22Rv1 (cell line): ENCODE results near the gene KRT84.

ENCODE experiments used
- H3K27ac ChIP-seq: fragments of 450-650 bp; 2 replicates; pipeline ENCODE4 v1.5.1; 2017
- ZFX ChIP-seq: fragments of 450-650 bp; IDR thresholded peaks from 2 replicates; pipeline ENCODE4 v1.6.1; 2017; ENCODE audit warnings: antibody characterized with exemption, borderline replicate concordance
- TF ChIP-seq, protein P1 (sequence below): fragments of 450-650 bp; IDR thresholded peaks from 2 replicates; pipeline ENCODE4 v1.5.1; 2017; ENCODE audit warnings: mild to moderate bottlenecking

The KRT84 gene

DNA sequence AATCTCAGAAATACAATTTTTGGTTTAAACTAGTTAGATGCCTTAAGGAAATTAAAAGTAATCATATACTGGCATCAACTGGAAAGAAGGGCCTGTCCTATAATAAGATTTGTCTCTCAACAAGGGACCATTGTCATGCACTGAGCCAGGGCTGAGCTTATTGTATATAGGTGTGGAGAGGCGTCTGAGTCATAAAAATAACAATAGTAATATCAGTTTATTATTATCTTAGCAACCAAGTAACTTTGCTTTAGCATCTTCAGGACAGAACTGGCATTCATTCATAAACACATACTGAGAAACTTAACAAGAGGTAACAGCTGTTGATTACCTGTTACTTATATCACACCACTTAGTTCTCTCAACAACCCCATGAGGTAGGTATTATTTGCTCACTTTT lies 41.6 kb upstream of the KRT84 start:
- TF ChIP-seq, protein P1, sequence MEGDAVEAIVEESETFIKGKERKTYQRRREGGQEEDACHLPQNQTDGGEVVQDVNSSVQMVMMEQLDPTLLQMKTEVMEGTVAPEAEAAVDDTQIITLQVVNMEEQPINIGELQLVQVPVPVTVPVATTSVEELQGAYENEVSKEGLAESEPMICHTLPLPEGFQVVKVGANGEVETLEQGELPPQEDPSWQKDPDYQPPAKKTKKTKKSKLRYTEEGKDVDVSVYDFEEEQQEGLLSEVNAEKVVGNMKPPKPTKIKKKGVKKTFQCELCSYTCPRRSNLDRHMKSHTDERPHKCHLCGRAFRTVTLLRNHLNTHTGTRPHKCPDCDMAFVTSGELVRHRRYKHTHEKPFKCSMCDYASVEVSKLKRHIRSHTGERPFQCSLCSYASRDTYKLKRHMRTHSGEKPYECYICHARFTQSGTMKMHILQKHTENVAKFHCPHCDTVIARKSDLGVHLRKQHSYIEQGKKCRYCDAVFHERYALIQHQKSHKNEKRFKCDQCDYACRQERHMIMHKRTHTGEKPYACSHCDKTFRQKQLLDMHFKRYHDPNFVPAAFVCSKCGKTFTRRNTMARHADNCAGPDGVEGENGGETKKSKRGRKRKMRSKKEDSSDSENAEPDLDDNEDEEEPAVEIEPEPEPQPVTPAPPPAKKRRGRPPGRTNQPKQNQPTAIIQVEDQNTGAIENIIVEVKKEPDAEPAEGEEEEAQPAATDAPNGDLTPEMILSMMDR = no peak
- no peak for TF ChIP-seq ZFX
- no peak overlapping the region for H3K27ac ChIP-seq

DNA sequence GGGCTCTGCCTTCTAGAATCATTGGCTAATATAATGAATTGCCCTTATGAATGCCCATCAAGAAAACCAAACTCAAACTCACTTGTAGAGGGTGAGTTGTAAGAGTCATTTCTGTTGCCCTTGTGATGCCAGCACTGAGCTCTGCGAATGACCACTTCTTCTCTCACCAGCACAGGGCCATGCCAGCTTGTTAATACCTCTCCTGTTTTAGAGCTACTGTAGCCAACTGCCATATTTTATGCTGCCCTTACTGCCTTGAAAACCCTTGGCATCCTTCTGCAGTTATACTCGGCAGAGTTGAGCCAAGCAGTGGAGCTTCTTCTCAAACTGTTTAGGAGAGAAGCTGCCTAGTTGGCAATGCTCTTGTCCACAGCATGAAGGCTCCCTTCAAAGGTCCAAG lies 40.6 kb upstream of the KRT84 start:
- TF ChIP-seq ZFX = no peak
- TF ChIP-seq, protein P1 = no peak
- H3K27ac ChIP-seq = no peak overlapping the region

DNA sequence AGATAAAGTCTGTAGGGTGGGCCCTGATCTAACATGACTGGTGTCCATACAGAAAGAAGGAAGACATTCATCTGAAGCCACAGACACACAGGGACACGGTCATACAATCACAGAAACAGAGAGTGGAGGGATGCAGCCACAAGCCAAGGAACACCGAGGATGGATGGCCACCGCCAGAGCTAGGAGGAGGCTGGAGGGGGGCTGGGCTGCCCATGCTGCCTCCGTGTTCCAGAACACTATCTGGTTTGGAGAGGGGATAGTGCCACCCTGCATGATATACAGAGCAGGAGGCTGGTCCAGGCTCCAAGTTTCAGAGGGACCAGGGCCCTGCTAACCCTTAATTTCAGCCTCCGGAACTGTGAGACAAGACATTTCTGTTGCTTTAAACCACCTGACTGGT lies 40.0 kb upstream of the KRT84 start:
- TF ChIP-seq ZFX = no peak
- TF ChIP-seq, protein P1 = no peak
- H3K27ac ChIP-seq = no peak overlapping the region

DNA sequence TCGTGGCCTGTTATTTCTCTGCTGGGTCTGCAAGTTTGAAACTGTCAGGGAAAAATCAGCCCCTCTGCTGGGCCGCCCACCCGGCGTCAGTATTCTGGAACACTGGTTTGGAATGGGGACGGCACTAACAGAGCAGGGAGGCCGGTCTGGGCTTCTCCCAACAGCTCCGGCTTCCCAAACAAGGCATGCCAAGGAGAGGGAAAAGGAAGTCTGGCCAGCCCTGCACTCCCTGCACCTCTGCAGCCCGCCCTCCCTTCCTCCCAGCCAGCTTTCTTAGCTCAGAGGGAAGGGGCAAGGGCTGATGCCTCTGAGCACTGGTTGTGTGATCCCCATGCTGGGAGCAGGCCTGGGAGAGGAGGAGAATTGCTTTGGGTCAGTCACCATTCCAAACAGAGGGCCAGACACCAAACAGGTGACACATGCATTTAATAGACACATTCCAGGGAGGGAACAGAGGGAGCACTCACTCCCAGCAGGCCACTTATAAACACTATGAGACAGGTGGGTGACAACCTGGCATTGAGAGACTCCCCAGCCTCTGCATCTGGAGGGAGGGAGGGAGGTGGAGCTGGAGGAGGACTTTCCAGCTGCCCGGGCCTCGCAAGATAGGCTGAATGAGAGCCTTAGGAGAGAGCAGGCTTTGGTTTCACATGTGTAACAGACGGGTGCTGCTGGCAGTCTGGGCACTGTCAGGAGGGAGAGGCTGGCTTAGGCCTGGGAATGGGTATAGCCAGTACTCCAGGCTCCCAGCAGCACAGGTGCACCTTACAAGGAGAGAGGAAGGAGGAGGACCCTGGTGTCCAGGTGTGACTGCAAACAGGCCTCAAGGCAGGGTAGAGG lies 38.4 kb upstream of the KRT84 start:
- H3K27ac ChIP-seq = no peak overlapping the region
- TF ChIP-seq ZFX = no peak
- TF ChIP-seq, protein P1 = no peak

DNA sequence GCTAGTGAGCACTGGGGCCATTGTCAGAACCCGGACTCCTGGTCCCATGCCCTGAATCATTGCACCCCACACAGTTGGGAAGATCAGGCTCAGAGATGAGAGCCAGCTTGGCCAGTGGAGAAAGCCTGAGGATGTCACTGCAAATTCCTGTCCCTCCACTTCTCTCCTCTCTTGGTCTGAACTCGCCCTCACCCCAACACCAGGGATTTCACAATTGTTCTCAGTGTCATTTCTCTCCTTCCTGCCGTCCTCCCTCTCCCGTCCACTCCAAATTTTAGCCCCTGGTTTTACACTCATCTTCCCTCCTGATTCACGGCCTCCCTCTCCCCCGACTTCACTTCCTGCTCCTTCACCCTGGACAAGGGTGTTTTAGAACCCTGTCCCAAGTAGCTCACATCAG lies 37.6 kb upstream of the KRT84 start:
- H3K27ac ChIP-seq = no peak overlapping the region
- no peak for TF ChIP-seq ZFX
- TF ChIP-seq, protein P1 = no peak

DNA sequence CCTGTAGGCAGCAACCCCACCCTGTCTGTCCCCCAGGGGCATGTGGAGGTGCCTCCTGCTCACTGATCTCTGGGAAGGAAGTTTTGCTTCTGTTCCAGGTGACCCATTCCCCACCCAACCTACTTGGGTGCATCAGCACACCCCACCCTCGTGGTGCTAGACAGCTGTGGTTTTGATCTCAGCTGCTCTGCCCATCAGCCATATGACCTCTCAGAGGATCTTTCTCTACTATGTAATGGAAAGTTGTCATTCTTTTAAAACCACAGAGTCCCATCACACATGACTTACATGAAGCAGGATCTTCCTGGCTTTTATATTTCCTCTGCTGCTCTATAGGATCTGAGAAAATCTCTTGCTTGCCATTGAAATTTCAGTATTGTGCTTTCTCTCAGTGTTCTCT lies 34.2 kb upstream of the KRT84 start:
- TF ChIP-seq ZFX = no peak
- TF ChIP-seq, protein P1 = no peak
- no peak overlapping the region for H3K27ac ChIP-seq

DNA sequence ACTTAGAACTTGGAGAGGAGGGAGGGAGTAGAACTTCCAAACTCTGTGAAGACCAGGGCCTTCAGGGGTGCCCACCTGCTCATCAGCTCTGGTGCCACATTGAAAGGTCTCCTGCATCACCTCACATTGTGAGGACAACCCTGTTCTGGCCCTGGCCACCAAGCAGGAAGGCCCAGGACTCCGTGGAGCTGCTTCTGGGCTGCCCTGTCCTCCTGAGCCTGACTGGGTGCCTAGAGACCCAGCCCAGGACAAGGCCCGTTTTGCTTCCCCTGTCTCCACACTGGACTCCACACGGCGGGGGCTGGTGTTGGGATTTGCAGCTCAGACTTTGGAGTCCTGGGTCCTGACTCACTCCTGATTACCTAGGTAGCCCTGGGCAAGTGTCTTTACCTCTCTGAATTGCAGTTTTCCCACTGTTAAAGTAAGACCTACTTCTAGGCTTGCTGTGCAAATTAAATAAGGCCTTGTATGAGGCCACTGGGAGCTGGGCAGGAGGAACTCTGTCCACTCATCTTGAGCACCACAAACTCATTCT lies 33.2 kb upstream of the KRT84 start:
- no peak overlapping the region for H3K27ac ChIP-seq
- no peak for TF ChIP-seq ZFX
- TF ChIP-seq, protein P1 = no peak
